K562 (cell line): ENCODE results near the gene TANGO6. TPM values are rescaled to one million over a fixed set of nuclear protein-coding genes. Genes with fewer than 3 reads are reported as not detected.
A peak's percentile ranks its signal among the peaks of the same experiment; 100 is the strongest.

Experiments
- ARID1B ChIP-seq: fragments of 450-650 bp; IDR thresholded peaks from 2 replicates; pipeline ENCODE4 v1.6.1; 2016; ENCODE audit warnings: antibody characterized with exemption, mild to moderate bottlenecking, inconsistent platforms
- BCOR ChIP-seq: fragments of 450-650 bp; IDR thresholded peaks from 2 replicates; pipeline ENCODE4 v1.6.1; 2016
- CC2D1A ChIP-seq: fragments of 450-650 bp; IDR thresholded peaks from 2 replicates; pipeline ENCODE4 v1.6.1; 2017; ENCODE audit warnings: mild to moderate bottlenecking
- FOXK2 ChIP-seq, 2 experiments: fragments of 450-650 bp; IDR thresholded peaks in 1 of 2; conservative IDR thresholded peaks in 1 of 2; 2 replicates each; pipeline ENCODE4 v1.6.1; 2016; ENCODE audit warnings: low read depth in 2 of 2, mild to moderate bottlenecking in 1 of 2
- HBP1 ChIP-seq: fragments of 450-650 bp; formaldehyde crosslinking; IDR thresholded peaks from 2 replicates; pipeline ENCODE4 v1.4.0; 2022; ENCODE audit warnings: missing genetic modification characterization
- HLTF ChIP-seq: fragments of 450-650 bp; IDR thresholded peaks from 2 replicates; pipeline ENCODE4 v1.6.1; 2016
- NCOA1 ChIP-seq: fragments of 450-650 bp; IDR thresholded peaks from 2 replicates; pipeline ENCODE4 v1.6.1; 2016; ENCODE audit warnings: low read depth
- NFRKB ChIP-seq: fragments of 450-650 bp; IDR thresholded peaks from 2 replicates; pipeline ENCODE4 v1.6.1; 2016; ENCODE audit warnings: low read depth
- SNIP1 ChIP-seq: fragments of 450-650 bp; IDR thresholded peaks from 2 replicates; pipeline ENCODE4 v1.7.1; 2017; ENCODE audit warnings: low read depth, mild to moderate bottlenecking
- TAL1 ChIP-seq: fragments of 450-650 bp; IDR thresholded peaks from 2 replicates; pipeline ENCODE4 v1.6.1; 2016; ENCODE audit warnings: mild to moderate bottlenecking
- ZKSCAN8 ChIP-seq: fragments of 200-800 bp; sonication (Bioruptor generic); IDR thresholded peaks from 2 replicates; pipeline ENCODE4 v1.6.1; 2016; ENCODE audit warnings: missing genetic modification characterization, missing compliant biosample characterization
- polyA plus RNA-seq, 8 experiments: library from polyadenylated mRNA; depleted of rRNA in 4 of 8; stranded (reverse) in 5 of 8; unstranded in 3 of 8; fragments of >200 nt; fragmentation: Nextera tagmentation in 2 of 8; fragmentation: Illumina TruSeq in 1 of 8; extraction: Ambion mirVana in 2 of 8; extraction: Trizol in 1 of 8; gene quantifications; 2 replicates each; pipeline versions ENCODE4 v1.2.1 to v1.2.3, GENCODE V29; 2011 to 2014; ENCODE audit warnings: inconsistent platforms in 1 of 8, missing spikeins in 1 of 8
- total RNA-seq, 7 experiments: library from RNA; depleted of rRNA in 6 of 7; stranded (reverse); fragments of >200 nt in 6 of 7; fragmentation: Illumina TruSeq in 2 of 7; extraction: Trizol in 2 of 7; gene quantifications; 2 replicates each; pipeline versions ENCODE4 v1.2.1 to v1.2.3, GENCODE V29; 2011 to 2021; ENCODE audit warnings: low replicate concordance in 1 of 7
- TF ChIP-seq, protein P1 (sequence below): fragments of 450-650 bp; IDR thresholded peaks from 2 replicates; pipeline ENCODE4 v1.6.1; 2016; ENCODE audit warnings: borderline replicate concordance
- TF ChIP-seq, protein P2 (sequence below): sonication (generic); formaldehyde crosslinking; IDR thresholded peaks from 2 replicates; pipeline ENCODE4 v1.8.0; 2023; ENCODE audit warnings: missing genetic modification reagents, mild to moderate bottlenecking, borderline replicate concordance
- TF ChIP-seq, protein P3 (sequence below): fragments of 250-450 bp; sonication (Bioruptor Pico); IDR thresholded peaks from 2 replicates; pipeline ENCODE4 v1.4.0; 2020; ENCODE audit warnings: mild to moderate bottlenecking, moderate library complexity, borderline replicate concordance

The TANGO6 gene
- total and polyA plus RNA-seq, 9 of the 15 experiments (the other 6 are each of a cell fraction or from before 2014, with no cell fraction given): 1.6 to 15.2 (median 9.6) TPM

DNA sequence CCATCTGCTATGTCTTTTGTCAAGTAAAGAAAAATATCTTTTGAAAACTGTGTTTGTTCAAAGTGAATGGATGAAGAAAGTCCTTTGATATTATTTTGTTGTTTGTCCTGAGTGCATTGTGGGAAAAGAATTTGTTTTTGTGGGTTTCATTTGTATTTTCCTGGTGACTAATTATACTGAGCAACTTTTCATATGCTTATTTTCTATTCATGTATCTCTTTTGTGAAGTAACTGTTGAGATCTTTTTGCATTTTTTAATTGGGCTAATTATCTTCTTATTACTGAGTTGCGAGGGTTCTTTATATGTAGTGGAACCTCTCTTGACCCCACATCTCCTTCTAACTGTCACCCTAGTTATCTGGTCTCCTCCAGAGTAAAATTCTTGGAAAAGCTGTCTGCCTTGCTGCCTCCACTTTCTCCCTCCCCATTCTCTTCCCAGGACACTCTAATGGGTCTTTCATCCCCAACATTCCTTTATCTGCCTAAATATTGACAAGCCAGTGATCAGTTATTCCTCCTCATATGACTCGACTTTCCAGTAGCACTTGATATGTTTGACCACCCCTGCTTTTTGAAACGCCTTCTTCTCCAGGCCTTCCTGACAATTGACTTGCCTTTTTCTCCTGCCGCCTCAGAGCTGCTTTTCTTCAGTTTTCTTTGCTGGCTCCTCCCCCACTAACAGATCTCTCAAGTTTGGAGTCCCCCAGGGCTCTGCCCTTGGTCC, 144.6 kb downstream of the TANGO6 start (continued):
- TF ChIP-seq, protein P1, sequence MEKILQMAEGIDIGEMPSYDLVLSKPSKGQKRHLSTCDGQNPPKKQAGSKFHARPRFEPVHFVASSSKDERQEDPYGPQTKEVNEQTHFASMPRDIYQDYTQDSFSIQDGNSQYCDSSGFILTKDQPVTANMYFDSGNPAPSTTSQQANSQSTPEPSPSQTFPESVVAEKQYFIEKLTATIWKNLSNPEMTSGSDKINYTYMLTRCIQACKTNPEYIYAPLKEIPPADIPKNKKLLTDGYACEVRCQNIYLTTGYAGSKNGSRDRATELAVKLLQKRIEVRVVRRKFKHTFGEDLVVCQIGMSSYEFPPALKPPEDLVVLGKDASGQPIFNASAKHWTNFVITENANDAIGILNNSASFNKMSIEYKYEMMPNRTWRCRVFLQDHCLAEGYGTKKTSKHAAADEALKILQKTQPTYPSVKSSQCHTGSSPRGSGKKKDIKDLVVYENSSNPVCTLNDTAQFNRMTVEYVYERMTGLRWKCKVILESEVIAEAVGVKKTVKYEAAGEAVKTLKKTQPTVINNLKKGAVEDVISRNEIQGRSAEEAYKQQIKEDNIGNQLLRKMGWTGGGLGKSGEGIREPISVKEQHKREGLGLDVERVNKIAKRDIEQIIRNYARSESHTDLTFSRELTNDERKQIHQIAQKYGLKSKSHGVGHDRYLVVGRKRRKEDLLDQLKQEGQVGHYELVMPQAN: peak; percentile 19; the same call in 1 of the 2 replicates
- TF ChIP-seq HLTF (peak; percentile 17; the same call in 1 of the 2 replicates), NFRKB (peak; percentile 58; the same call in 1 of the 2 replicates), BCOR (0 out of 2 replicates have a peak, but pooled peaks have one; percentile 17), SNIP1 (no peak), NCOA1 (peak; percentile 71; the same call in 1 of the 2 replicates), ARID1B (peak; percentile 85), FOXK2 (conservative IDR thresholded peaks at IDR 0.05 in 1 of 2, IDR thresholded peaks at IDR 0.05 in 1 of 2; ENCODE audit: low read depth in 2 of 2) (0 out of 4 replicates have a peak, but pooled peaks of 1 of the 2 experiments have one; percentile 25), CC2D1A (peak; percentile 35; the same call in 1 of the 2 replicates), HBP1 (no peak), TAL1 (peak; percentile 22; the same call in 1 of the 2 replicates), ZKSCAN8 (CRISPR knock-in tag) (no peak)
- TF ChIP-seq, protein P2, sequence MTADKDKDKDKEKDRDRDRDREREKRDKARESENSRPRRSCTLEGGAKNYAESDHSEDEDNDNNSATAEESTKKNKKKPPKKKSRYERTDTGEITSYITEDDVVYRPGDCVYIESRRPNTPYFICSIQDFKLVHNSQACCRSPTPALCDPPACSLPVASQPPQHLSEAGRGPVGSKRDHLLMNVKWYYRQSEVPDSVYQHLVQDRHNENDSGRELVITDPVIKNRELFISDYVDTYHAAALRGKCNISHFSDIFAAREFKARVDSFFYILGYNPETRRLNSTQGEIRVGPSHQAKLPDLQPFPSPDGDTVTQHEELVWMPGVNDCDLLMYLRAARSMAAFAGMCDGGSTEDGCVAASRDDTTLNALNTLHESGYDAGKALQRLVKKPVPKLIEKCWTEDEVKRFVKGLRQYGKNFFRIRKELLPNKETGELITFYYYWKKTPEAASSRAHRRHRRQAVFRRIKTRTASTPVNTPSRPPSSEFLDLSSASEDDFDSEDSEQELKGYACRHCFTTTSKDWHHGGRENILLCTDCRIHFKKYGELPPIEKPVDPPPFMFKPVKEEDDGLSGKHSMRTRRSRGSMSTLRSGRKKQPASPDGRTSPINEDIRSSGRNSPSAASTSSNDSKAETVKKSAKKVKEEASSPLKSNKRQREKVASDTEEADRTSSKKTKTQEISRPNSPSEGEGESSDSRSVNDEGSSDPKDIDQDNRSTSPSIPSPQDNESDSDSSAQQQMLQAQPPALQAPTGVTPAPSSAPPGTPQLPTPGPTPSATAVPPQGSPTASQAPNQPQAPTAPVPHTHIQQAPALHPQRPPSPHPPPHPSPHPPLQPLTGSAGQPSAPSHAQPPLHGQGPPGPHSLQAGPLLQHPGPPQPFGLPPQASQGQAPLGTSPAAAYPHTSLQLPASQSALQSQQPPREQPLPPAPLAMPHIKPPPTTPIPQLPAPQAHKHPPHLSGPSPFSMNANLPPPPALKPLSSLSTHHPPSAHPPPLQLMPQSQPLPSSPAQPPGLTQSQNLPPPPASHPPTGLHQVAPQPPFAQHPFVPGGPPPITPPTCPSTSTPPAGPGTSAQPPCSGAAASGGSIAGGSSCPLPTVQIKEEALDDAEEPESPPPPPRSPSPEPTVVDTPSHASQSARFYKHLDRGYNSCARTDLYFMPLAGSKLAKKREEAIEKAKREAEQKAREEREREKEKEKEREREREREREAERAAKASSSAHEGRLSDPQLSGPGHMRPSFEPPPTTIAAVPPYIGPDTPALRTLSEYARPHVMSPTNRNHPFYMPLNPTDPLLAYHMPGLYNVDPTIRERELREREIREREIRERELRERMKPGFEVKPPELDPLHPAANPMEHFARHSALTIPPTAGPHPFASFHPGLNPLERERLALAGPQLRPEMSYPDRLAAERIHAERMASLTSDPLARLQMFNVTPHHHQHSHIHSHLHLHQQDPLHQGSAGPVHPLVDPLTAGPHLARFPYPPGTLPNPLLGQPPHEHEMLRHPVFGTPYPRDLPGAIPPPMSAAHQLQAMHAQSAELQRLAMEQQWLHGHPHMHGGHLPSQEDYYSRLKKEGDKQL (CRISPR knock-in tag): no peak
- TF ChIP-seq, protein P3, sequence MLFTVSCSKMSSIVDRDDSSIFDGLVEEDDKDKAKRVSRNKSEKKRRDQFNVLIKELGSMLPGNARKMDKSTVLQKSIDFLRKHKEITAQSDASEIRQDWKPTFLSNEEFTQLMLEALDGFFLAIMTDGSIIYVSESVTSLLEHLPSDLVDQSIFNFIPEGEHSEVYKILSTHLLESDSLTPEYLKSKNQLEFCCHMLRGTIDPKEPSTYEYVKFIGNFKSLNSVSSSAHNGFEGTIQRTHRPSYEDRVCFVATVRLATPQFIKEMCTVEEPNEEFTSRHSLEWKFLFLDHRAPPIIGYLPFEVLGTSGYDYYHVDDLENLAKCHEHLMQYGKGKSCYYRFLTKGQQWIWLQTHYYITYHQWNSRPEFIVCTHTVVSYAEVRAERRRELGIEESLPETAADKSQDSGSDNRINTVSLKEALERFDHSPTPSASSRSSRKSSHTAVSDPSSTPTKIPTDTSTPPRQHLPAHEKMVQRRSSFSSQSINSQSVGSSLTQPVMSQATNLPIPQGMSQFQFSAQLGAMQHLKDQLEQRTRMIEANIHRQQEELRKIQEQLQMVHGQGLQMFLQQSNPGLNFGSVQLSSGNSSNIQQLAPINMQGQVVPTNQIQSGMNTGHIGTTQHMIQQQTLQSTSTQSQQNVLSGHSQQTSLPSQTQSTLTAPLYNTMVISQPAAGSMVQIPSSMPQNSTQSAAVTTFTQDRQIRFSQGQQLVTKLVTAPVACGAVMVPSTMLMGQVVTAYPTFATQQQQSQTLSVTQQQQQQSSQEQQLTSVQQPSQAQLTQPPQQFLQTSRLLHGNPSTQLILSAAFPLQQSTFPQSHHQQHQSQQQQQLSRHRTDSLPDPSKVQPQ (CRISPR knock-in tag): no peak
